Neutrophil (primary cell): ENCODE results near the gene DIAPH1.

Experiments used
- H3K27ac ChIP-seq: fragments of 200-600 bp; sonication (generic); 2 replicates; pipeline ENCODE4 v1.5.1; 2016; ENCODE audit warnings: mild to moderate bottlenecking, moderate library complexity
- H3K27me3 ChIP-seq: fragments of 200-600 bp; sonication (generic); 2 replicates; pipeline ENCODE4 v1.6.0; 2016; ENCODE audit warnings: mild to moderate bottlenecking
- H3K36me3 ChIP-seq: fragments of 200-600 bp; sonication (generic); 2 replicates; pipeline ENCODE4 v1.5.1; 2017
- H3K4me1 ChIP-seq, 2 experiments: fragments of 200-600 bp in 1 of 2; sonication (generic) in 1 of 2; 1 replicate in 1 of 2; 2 replicates in 1 of 2; pipeline versions ENCODE4 v1.5.1 to v1.6.1; 2013 to 2016; ENCODE audit warnings: low read depth in 1 of 2, low read length in 1 of 2, mild to moderate bottlenecking in 1 of 2, moderate library complexity in 1 of 2; ENCODE audit not compliant: control insufficient read depth in 1 of 2, insufficient read depth in 1 of 2
- H3K4me3 ChIP-seq, 2 experiments: fragments of 200-600 bp in 1 of 2; sonication (generic) in 1 of 2; 1 replicate in 1 of 2; 2 replicates in 1 of 2; pipeline ENCODE4 v1.5.1; 2013 to 2016; ENCODE audit warnings: low read depth in 1 of 2, low read length in 1 of 2, mild to moderate bottlenecking in 1 of 2, moderate library complexity in 1 of 2
- H3K9me3 ChIP-seq: fragments of 200-600 bp; sonication (generic); 2 replicates; pipeline ENCODE4 v1.5.1; 2016
- TF ChIP-seq, protein P1 (sequence below): fragments of 200-600 bp; sonication (generic); IDR thresholded peaks from 2 replicates; pipeline ENCODE4 v1.5.1; 2016; ENCODE audit warnings: antibody characterized with exemption

DIAPH1 gene

DNA sequence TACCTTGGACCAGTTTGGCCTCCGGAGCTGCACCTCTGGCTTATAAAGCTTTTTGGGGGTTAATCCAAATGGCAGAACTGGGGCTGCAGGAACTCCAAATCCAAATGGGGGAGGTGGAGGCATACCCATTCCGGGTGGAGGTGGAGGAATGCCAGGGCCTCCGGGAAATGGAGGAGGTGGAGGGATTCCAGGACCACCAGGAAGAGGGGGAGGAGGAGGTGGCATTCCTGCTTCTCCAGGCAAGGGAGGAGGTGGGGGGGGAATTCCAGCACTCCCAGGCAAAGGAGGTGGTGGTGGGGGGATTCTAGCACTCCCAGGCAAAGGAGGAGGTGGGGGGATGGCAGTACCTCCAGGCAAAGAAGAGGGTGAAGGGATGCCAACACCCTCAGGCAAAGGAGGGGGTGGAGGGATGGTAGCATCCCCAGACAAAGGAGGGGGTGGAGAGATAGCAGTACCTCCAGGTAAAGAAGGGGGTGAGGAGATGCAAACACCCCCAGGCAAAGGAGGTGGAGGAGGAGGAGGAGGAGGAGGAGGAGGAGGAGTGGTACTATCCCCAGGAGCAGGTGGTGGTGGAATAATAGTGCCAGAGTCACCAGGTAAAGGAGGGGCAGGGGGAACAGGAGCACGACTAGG lies 45.2 kb downstream of the DIAPH1 start:
- H3K4me1 ChIP-seq: peaks cover 34 to 36% of the 10 kb centered on the region in 2 experiments
- TF ChIP-seq, protein P1, sequence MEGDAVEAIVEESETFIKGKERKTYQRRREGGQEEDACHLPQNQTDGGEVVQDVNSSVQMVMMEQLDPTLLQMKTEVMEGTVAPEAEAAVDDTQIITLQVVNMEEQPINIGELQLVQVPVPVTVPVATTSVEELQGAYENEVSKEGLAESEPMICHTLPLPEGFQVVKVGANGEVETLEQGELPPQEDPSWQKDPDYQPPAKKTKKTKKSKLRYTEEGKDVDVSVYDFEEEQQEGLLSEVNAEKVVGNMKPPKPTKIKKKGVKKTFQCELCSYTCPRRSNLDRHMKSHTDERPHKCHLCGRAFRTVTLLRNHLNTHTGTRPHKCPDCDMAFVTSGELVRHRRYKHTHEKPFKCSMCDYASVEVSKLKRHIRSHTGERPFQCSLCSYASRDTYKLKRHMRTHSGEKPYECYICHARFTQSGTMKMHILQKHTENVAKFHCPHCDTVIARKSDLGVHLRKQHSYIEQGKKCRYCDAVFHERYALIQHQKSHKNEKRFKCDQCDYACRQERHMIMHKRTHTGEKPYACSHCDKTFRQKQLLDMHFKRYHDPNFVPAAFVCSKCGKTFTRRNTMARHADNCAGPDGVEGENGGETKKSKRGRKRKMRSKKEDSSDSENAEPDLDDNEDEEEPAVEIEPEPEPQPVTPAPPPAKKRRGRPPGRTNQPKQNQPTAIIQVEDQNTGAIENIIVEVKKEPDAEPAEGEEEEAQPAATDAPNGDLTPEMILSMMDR: no peak

DNA sequence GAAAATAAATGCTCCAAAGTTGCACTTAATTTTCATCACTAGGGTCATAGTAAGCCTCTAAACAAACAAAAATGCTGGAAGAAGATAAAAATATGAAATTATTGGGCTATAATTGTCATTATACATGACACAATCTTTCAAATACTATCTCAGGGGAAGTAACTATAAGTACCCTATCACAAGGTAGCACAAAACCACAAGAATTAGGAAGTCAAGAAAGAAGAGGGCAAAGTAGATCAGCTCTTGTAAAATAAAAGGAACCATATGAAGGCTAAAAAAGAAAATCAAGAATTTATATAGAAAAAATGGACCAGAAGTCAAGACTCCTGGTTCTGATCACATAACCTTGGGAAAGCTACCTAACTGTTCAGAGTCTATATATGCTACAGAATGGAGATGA lies 48.1 kb downstream of the DIAPH1 start:
- H3K36me3 ChIP-seq: peaks cover 67% of the 10 kb centered on the region
- H3K27me3 ChIP-seq: no peaks in the 10 kb centered on the region
- H3K4me3 ChIP-seq: peak overlapping the region in 1 of 2 experiments; percentile 23
- TF ChIP-seq, protein P1: no peak
- peak overlapping the region; percentile 79 for H3K27ac ChIP-seq
- H3K9me3 ChIP-seq: no peaks in the 10 kb centered on the region
- peaks cover 60 to 61% of the 10 kb centered on the region in 2 experiments for H3K4me1 ChIP-seq

More for the DNA sequence above, 45.2 kb downstream of the DIAPH1 start:
- H3K4me3 ChIP-seq: no peak overlapping the region
- H3K36me3 ChIP-seq: peaks cover 87% of the 10 kb centered on the region
- no peak overlapping the region for H3K27ac ChIP-seq
- no peaks in the 10 kb centered on the region for H3K27me3 ChIP-seq
- no peaks in the 10 kb centered on the region for H3K9me3 ChIP-seq

DNA sequence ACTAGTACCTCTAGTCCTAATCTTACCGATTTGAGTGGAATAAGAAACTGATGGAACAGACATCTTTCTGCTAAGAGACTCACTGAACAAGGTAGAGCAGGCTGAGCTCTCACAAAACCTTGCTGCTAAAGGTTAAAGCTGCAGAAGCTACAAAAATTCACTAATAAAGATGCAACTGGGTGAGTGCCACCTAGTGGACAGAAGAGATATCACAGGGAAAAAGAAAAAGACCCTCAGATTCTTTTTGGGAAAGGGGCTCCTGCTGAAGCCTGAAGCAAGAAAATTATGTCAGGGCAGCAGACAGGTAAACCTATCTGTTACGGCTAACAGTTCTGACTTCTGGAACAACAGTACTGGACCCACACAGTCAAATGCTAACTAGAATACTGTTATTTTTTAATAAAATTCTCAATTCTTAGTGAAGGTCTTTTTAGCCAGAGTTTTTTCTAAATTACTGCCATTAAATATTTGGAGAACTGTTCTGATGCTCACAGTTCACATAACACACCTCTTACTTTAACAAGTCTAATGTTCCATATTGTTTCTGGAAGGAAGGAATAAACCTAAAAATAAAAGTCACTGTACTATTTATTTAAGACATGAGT lies 51.2 kb downstream of the DIAPH1 start:
- H3K4me3 ChIP-seq: peak overlapping the region in 1 of 2 experiments; percentile 11
- peaks cover 74 to 81% of the 10 kb centered on the region in 2 experiments for H3K4me1 ChIP-seq
- TF ChIP-seq, protein P1: peak; percentile 81
- peak overlapping the region; percentile 79 for H3K27ac ChIP-seq
- peaks cover 51% of the 10 kb centered on the region for H3K36me3 ChIP-seq
- H3K9me3 ChIP-seq: no peaks in the 10 kb centered on the region
- H3K27me3 ChIP-seq: no peaks in the 10 kb centered on the region

DNA sequence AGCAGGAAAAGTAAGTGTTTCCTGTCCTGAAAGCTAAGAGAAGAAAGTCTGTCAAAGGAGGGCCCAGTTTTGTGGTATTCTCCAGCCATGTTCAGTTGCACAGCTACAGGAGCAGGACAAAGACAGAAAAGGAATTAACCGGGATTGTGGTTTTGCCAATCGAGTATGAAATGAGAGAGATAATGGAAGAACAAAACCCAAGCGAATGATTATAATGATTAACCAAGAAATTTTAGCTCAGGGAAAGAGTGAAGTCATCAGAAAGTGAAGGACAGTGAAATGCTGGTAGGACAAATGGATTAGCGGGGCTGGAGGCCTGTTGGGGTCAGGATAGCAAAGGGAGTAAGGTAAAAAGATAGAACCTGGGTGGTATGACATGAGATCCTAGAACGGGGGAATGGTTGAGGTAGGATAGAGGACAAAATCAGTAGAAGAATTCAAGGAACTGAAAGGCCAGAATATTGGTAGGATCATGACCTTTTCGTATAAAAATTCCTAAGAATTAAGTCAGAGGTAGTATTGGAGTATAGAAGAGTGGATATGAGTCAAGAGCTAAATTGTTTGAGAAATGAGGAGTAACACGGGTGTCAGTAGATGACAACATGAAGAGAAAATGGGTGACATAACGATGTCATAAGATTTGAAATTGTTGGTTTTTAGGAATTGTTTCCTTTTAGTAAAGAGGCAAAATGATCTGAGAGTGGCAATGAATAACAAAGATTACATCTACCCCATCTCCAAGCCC lies 52.8 kb downstream of the DIAPH1 start:
- no peak overlapping the region for H3K4me3 ChIP-seq
- peaks cover 61 to 70% of the 10 kb centered on the region in 2 experiments for H3K4me1 ChIP-seq
- H3K36me3 ChIP-seq: peaks cover 46% of the 10 kb centered on the region
- no peaks in the 10 kb centered on the region for H3K9me3 ChIP-seq
- H3K27ac ChIP-seq: peak overlapping the region; percentile 73
- TF ChIP-seq, protein P1: no peak
- no peaks in the 10 kb centered on the region for H3K27me3 ChIP-seq

DNA sequence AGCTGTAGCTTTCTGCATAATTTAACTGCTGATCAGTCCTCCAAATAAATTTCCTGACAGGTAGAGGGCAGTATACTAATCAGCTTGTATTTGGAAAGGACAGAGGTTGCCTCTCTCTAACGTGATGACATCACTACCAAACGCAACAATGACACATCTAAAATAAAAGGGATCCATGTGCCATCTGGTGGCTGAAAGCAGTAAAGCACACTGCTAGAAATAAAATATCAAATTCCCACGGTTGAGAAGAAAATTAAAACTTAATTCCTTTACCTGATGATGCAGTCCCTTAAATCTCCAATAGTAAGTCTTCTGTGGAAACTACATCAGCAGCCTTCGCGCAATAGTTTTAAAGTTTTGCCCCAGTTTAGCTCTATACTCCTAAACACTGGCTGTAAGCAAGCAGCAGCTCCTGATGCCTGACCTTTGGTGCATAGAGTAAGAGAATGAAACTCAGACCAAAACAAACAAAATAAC lies 54.5 kb downstream of the DIAPH1 start:
- TF ChIP-seq, protein P1: peak; percentile 93
- H3K36me3 ChIP-seq: peaks cover 52% of the 10 kb centered on the region
- peaks cover 44 to 53% of the 10 kb centered on the region in 2 experiments for H3K4me1 ChIP-seq
- H3K9me3 ChIP-seq: no peaks in the 10 kb centered on the region
- H3K27ac ChIP-seq: peak overlapping the region; percentile 73
- H3K27me3 ChIP-seq: no peaks in the 10 kb centered on the region
- H3K4me3 ChIP-seq: no peak overlapping the region
